Right lobe of liver (tissue), 6 donors: ENCODE data around the gene GPC6. TPM values are rescaled to one million over a fixed set of nuclear protein-coding genes. Genes with fewer than 3 reads are reported as not detected.

ENCODE experiments used
- ATAC-seq, 4 donors: fragments of 200-7000 bp; cut with Tn5 transposase; one replicate each; pipeline ENCODE4 v1.9.1; 2020; ENCODE audit warnings: mild to moderate bottlenecking in 4 of 4, moderate library complexity in 4 of 4
- DNase-seq, 3 donors: peaks; one replicate each; pipeline ENCODE4 v3.0.0-alpha.2; 2020
- H3K27ac ChIP-seq, 3 donors: fragments of 200-600 bp; one replicate each; pipeline ENCODE4 v1.8.0; 2022
- H3K27me3 ChIP-seq, 2 donors: fragments of 200-600 bp; one replicate each; pipeline ENCODE4 v1.8.0; 2022
- H3K36me3 ChIP-seq, 4 donors: fragments of 200-600 bp; sonication (generic) in 1 of 4; one replicate each; pipeline versions ENCODE4 v1.5.1 to v1.8.0; 2017 to 2022; ENCODE audit warnings: control low read depth in 1 of 4
- H3K4me1 ChIP-seq, 4 donors: fragments of 200-600 bp; sonication (generic) in 1 of 4; one replicate each; pipeline versions ENCODE4 v1.5.1 to v1.8.0; 2017 to 2022; ENCODE audit warnings: control low read depth in 1 of 4
- H3K4me3 ChIP-seq, 3 donors: fragments of 200-600 bp; one replicate each; pipeline ENCODE4 v1.8.0; 2022
- H3K9me3 ChIP-seq, 4 donors: fragments of 200-600 bp; sonication (generic) in 1 of 4; one replicate each; pipeline versions ENCODE4 v1.5.1 to v1.8.0; 2017 to 2022; ENCODE audit warnings: control low read depth in 1 of 4
- CTCF ChIP-seq, 4 donors: fragments of 200-600 bp in 3 of 4; fragments of 450-650 bp in 1 of 4; IDR thresholded peaks; one replicate each; pipeline versions ENCODE4 v1.5.1 to v1.8.0; 2016 to 2022; ENCODE audit warnings: antibody characterized with exemption in 4 of 4, mild to moderate bottlenecking in 2 of 4
- POLR2A ChIP-seq: fragments of 450-650 bp; IDR thresholded peaks from one replicate; pipeline ENCODE4 v1.6.1; 2017; ENCODE audit warnings: antibody characterized with exemption, mild to moderate bottlenecking
- WGBS: methylation state at CpG from one replicate; pipeline ENCODE4 v1.1.6; 2018; ENCODE audit warnings: low coverage, low lambda C conversion rate; ENCODE audit not compliant: insufficient coverage; ENCODE audit errors: missing lambda C conversion rate; 5-methylcytosine and 5-hydroxymethylcytosine counted together
- intact Hi-C, 2 donors: fragments of 100-400 bp; cut with DNase I; formaldehyde crosslinking; loops; one replicate each; pipeline versions ENCODE4 v1.11.2 to v1.14.1; 2022
- total RNA-seq, 6 experiments: library from RNA; depleted of rRNA in 2 of 6; stranded (reverse); fragments of >200 nt in 2 of 6; fragmentation: NEBNext Ultra II Directional in 3 of 6; extraction: Animal tissue kit (Norgen Biotek cat#: 25700) in 3 of 6; gene quantifications; one replicate each; pipeline versions ENCODE4 v1.1.0 to v1.2.4, GENCODE V29; 2016 to 2023
- donor health status: DM: no; HTN: yes; CAD: no.
- donor health status: DM: no; HTN: no; CAD: no.
- donor health status: DM: no; HTN: no; CAD: no.
- donor health status: DM: no; HTN: yes; CAD: no.
- donor health status: DM: no; HTN: yes; CAD: no.

Gene GPC6
- total RNA-seq, 6 experiments from 2014 or later: 18.6 to 30.1 (median 20.2) TPM

GRCh38 chr13:93965587-93965986, 739.0 kb downstream of the GPC6 start:
- DNase-seq: no peak
- no peak for ATAC-seq
- WGBS: no CpG with 5 or more reads among the region's 3 CpGs
- H3K9me3 ChIP-seq: no peaks in the 10 kb centered on the region
- intact Hi-C loops: no loop called here
- no peaks in the 10 kb centered on the region for H3K36me3 ChIP-seq
- no peaks in the 10 kb centered on the region for H3K27me3 ChIP-seq
- TF ChIP-seq POLR2A (no peak), CTCF (IDR thresholded peaks at IDR 0.05) (no peak)
- no peak overlapping the region for H3K4me3 ChIP-seq
- H3K27ac ChIP-seq: no peak overlapping the region
- H3K4me1 ChIP-seq: no peaks in the 10 kb centered on the region

DNA sequence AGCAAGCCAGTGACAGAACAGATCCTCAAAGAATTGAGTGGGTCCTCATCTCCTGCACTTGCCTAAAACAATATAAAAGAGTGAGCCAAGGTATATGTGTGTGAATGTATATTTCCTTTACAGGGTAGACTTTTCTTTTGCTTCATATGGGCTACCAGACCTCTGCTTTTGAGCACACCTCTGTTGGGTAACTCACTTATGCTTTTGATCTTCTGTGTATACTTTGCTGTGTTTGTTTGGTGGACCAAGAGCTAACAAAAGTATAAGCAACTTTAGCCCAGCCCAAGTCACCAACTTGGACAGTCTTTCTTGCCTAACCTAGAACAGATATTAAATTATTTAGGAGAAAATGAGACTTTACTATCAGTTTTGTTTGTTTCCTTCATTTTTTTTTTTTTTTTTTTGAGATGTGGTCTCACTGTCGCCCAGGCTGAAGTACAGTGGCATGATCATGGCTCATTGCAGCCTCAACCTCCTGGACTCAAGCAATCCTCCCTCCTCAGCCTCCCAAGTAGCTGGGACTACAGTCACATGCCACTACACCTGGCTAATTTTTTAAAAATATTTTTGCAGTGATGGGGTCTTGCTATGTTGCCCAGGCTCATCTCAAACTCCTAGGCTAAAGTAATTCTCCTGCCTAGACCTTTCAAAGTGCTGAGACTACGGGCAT, 739.8 kb downstream of the GPC6 start:
- TF ChIP-seq POLR2A (no peak), CTCF (IDR thresholded peaks at IDR 0.05) (no peak)
- no peaks in the 10 kb centered on the region for H3K9me3 ChIP-seq
- ATAC-seq: peak; percentile 68 to 93 (median 82)
- no peak overlapping the region for H3K4me3 ChIP-seq
- H3K27me3 ChIP-seq: no peaks in the 10 kb centered on the region
- no peaks in the 10 kb centered on the region for H3K4me1 ChIP-seq
- no peak overlapping the region for H3K27ac ChIP-seq
- intact Hi-C loops: no loop called here
- 54% methylated on average over 2 of the region's 2 CpGs for WGBS
- no peak for DNase-seq
- no peaks in the 10 kb centered on the region for H3K36me3 ChIP-seq

- Histone ChIP-seq H3K27ac (no peak overlapping the region), H3K9me3 (no peaks in the 10 kb centered on the region), H3K4me3 (no peak overlapping the region), H3K27me3 (no peaks in the 10 kb centered on the region), H3K4me1 (no peaks in the 10 kb centered on the region), H3K36me3 (no peaks in the 10 kb centered on the region)
- ATAC-seq (no peak), DNase-seq (no peak)
- intact Hi-C loops: no loop called here
- WGBS: 61% methylated on average over 2 of the region's 2 CpGs
- TF ChIP-seq POLR2A (no peak), CTCF (IDR thresholded peaks at IDR 0.05) (no peak)
These were observed 740.7 kb downstream of the GPC6 start for GRCh38 chr13:93967286-93967685.

DNA sequence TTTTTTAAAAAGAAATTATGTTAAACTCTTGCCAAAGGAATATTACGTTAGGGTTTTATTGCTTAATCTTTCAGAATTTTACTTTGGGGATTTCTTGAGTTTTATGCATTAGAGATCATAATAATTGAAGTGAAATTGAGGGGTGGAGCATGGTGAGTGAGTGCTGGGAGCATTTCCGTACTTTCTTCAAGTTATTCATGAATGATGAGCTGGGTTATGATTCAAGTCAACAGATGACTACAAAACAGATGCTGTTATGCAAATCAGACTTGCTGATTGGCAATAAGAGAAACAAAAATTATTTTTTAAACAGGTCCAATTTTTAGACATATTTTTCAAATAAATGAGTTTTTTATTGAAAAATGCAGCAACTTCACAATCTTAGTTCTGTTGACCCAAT, 748.6 kb downstream of the GPC6 start:
- no peaks in the 10 kb centered on the region for H3K27me3 ChIP-seq
- 92% methylated on average over 2 of the region's 2 CpGs for WGBS
- no peak overlapping the region for H3K4me3 ChIP-seq
- H3K9me3 ChIP-seq: no peaks in the 10 kb centered on the region
- TF ChIP-seq POLR2A (no peak), CTCF (IDR thresholded peaks at IDR 0.05) (no peak)
- H3K36me3 ChIP-seq: no peaks in the 10 kb centered on the region
- DNase-seq (no peak), ATAC-seq (no peak)
- no peak overlapping the region for H3K27ac ChIP-seq
- H3K4me1 ChIP-seq: no peaks in the 10 kb centered on the region
- intact Hi-C loops: no loop called here
